Gastrocnemius medialis (tissue), 4 donors: Measurements from ENCODE around the gene RNPS1.

Experiments
- CTCF ChIP-seq, 5 experiments: fragments of 450-650 bp in 3 of 5; fragments of 200-600 bp in 2 of 5; sonication (generic) in 2 of 5; IDR thresholded peaks in 4 of 5; conservative IDR thresholded peaks in 1 of 5; 1 replicate in 4 of 5; 2 replicates in 1 of 5; pipeline ENCODE4 v1.5.1; 2016 to 2019; ENCODE audit warnings: antibody characterized with exemption in 5 of 5, mild to moderate bottlenecking in 3 of 5, moderate library complexity in 3 of 5
- POLR2A ChIP-seq, 2 donors: fragments of 450-650 bp; IDR thresholded peaks; one replicate each; pipeline ENCODE4 v1.6.1; 2017; ENCODE audit warnings: antibody characterized with exemption in 2 of 2, mild to moderate bottlenecking in 2 of 2, moderate library complexity in 2 of 2

GRCh38 chr16:2233872-2234812 lies 33.8 kb downstream of the RNPS1 start:
- TF ChIP-seq CTCF (IDR thresholded peaks at IDR 0.05 in 4 of 5, conservative IDR thresholded peaks at IDR 0.05 in 1 of 5): no peak
- no peak for TF ChIP-seq POLR2A (IDR thresholded peaks at IDR 0.05)
